GM20000 (cell line): ENCODE data around the gene FAM171A2.

ENCODE experiments used
- DNase-seq: peaks from one replicate; pipeline ENCODE4 v3.0.0; 2012; ENCODE audit warnings: low spot score
- TF ChIP-seq, protein P1 (sequence below): IDR thresholded peaks from 2 replicates; pipeline ENCODE4 v1.5.1; 2012; ENCODE audit warnings: mild to moderate bottlenecking, control low read depth; ENCODE audit errors: extremely low read depth, missing control alignments

Gene FAM171A2

DNA sequence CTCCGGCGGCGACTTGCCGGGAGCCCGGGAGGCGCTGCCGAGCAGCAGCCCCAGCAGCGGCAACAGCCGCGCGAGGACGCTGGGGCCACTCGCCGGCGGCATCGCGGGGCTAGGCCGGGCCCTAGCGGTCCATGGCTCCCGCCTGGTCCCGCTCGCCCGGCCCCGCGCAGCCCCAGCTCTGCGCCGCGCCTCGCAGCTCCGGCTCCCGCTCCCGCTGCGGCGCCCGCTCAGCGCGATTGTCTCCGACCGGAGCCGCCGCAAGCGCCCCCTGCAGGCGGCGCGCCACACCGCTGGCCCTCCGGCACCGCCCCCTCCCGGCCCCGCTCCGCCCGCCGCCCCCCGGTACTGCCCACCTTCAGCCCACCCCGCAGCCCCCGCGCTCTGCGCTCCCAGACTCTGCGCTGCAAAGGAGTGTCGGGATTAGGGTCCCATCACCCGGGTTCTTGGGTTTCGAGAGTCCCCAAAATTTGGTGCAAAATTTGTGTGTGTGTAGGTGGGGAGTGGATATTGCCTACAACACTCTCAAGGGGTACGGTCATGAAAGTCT, at the start of gene FAM171A2:
Gene FAM171A2, minus strand, starts transcription at position 241 of the 547 bp plus-strand sequence. Its CDS starts 139 bp downstream, at position 102.
- peak; percentile 95 for DNase-seq
- TF ChIP-seq, protein P1, sequence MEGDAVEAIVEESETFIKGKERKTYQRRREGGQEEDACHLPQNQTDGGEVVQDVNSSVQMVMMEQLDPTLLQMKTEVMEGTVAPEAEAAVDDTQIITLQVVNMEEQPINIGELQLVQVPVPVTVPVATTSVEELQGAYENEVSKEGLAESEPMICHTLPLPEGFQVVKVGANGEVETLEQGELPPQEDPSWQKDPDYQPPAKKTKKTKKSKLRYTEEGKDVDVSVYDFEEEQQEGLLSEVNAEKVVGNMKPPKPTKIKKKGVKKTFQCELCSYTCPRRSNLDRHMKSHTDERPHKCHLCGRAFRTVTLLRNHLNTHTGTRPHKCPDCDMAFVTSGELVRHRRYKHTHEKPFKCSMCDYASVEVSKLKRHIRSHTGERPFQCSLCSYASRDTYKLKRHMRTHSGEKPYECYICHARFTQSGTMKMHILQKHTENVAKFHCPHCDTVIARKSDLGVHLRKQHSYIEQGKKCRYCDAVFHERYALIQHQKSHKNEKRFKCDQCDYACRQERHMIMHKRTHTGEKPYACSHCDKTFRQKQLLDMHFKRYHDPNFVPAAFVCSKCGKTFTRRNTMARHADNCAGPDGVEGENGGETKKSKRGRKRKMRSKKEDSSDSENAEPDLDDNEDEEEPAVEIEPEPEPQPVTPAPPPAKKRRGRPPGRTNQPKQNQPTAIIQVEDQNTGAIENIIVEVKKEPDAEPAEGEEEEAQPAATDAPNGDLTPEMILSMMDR: peak; percentile 74

DNA sequence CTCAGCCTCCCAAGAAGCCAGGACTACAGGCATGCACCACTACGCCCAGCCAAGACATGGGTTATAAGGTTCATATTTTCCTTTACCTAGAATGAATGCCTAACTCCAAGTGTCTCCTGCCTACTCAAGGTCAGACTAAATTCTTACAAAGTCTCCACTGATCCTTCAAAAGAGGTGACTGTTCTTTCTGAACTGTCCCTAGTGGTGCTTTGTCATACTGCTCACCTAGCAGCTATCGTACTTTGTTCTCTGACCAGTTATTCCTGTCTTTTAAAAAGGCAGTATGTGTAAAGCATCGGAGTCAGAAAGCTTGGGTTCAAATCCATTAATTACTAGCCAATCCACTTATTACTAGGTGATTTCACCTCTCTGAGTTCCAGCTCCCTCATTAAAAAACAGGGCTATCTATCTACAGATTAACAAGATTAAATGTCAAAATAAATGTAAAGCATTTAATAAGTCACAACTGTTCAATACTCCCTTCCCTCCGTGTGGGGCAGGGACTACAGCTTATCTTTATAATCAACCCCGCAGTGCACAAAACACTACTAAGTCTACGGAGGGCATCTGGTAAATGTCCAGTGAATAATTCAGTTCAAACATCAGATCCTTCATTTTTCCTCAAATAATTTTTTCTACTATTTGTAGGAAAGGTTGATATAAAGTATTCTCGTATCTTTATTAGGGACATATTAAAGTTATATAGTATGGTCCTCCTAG, 45.8 kb upstream of the FAM171A2 start:
- no peak for DNase-seq
- TF ChIP-seq, protein P1: no peak

DNA sequence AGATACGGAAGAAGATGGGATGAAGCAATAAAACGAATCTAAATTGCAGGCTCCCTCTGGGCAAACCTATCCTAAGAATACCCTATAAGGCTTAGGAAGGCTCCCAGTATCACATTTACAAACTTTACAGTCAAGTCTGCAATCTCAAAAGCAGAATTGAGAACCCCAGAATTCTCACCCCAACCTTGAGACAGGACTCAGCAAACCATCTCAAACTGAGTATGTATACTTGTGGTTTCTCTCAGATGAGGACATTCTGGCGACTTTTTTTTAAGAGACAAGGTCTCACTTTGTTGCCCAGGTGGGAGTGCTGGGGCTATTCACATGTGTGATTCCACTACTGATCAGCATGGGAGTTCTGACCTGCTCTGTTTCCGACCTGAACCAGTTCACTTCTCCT, 45.1 kb upstream of the FAM171A2 start:
- DNase-seq: peak; percentile 41
- TF ChIP-seq, protein P1: no peak

DNA sequence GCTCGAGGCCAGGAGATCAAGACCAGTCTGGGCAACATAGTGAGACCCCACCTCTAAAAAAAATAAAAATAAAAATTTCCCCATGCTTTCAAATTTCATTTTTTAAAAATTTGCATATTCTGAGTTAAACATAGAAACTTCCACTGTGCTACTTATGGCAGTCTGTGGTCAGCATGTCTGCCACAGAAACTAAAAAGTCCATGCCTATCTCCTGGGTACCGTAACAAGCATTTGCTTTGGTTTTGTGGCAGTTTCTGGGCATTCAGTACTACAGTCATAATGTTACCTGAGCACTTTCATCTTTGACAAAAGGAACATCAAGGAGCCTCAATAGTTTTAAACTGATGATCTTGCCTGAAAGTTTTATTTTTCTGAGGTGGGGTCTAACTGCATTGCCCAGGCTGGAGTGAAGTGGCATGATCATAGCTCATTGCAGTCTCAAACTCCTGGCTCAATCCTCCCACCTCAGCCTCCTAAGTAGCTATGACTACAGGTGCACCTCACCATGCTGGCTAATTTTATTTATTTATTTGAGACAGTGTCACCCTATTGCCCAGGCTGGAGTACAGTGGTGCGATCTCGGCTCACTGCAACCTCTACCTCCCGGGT, 39.0 kb upstream of the FAM171A2 start:
- no peak for DNase-seq
- TF ChIP-seq, protein P1: no peak

DNA sequence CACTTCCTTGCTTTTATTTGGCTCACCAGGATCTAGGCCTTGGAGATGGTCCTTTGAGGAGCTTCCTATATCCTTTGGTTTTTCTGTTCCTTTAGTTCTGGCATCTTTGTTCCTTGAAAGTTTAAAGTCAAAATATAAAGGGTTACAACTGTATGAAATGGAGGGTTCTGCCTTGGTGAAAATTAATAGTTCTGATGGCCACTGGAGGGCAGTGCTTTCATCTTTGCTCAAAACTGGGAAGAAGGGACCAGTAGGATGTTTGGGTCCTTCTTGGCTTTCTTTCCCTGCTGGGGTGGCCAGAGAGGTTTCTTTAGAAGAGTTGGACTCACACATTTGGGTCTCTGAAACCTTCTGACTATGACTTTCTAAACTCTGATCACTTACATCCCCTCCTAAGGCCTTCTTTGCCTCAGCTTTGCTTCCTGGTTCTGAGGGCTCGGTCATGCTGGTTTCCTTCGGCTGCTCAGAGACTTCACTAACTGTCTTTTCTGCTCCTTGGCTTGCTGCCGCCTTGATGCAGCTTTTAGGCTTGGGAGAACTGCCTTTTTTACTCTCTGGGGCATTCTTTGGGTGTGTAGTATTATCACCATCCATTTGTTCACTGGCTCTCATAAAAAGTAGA, 36.7 kb upstream of the FAM171A2 start:
- TF ChIP-seq, protein P1: peak; percentile 52
- no peak for DNase-seq

DNA sequence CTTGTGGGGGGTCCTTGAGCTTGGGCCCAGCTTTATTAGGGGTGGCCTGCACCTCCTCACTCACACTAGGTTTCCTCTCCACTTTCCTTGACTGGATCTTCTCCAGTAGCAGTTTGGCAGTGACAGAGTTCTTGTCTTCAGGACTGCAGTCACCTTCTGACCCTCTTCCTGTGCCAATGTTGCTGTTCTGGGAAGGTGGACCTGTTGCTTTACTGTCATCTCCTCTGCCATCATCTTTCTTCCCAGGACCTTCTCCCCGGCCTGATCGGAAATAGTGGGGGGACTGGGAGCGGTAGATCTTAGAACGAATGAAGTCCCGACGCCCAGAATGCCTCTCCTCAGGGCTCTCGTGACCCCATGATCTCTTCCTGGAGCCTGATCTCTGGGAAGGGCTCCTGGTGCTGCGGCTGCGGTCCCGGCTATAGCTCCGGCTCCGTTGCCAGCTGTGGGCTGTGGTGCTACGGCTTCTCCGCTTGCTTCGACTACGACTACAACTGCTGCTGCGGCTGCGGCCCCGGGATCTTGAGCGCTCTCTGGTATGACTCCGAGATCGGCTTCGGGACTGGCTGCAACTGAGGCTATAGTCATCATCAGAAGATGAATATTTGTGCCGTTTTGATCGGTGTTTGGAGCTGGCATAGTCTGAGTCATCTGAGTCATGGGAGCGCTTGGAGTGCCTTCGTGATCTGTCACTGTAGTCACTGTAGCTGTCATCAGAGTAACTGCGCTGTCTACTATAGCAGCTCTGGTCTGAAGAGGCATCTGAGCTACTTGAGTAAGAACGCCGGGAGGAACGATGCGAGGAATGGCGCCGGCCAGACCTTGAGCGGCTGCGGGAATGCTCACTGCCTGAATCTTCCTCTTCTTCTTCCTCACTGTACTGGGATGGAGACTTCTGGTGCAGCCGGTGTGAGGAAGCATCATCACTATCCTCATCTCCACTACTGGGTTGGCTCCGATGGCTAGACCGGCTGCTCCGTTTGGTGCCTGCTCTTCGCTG, 35.3 kb upstream of the FAM171A2 start:
- DNase-seq: no peak
- TF ChIP-seq, protein P1: no peak
